ENCODE data around the gene TMEM131.

TMEM131 gene

DNA sequence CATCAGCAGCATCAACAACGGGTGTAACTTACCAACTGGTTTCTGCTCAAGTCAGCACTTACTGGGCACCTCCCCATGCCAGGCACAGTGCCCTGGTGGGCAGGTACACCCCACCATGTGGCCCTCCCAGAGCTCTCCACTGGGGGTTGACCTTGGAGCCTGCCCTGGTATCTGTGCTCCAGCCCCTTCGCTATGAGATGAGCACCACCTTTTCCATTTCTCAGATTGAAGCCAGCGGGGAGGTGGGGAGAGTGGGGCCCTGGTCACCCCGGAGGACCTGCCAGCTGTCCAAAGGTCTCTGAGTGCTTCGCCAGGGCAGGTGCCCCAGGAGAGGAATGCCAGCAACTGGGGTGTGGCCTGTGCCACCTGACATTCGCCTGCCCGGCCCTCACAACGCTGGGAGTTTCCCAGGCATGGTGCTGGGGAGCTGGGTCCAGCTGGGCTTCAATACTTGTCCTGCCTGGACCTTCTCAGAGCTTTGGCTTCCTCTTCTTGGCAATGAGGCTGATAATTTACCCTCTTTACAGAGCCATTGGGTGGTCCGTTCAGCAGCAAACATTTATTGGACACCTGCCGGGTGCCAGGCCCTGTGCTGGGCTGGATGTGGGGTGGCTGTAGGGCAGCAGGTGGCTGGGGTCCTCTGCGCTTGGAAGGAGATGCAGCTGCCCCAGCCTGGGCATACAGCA, 288.2 kb downstream of the TMEM131 start:
- DNase-seq (ENCODE audit: low read depth), result no peak

DNA sequence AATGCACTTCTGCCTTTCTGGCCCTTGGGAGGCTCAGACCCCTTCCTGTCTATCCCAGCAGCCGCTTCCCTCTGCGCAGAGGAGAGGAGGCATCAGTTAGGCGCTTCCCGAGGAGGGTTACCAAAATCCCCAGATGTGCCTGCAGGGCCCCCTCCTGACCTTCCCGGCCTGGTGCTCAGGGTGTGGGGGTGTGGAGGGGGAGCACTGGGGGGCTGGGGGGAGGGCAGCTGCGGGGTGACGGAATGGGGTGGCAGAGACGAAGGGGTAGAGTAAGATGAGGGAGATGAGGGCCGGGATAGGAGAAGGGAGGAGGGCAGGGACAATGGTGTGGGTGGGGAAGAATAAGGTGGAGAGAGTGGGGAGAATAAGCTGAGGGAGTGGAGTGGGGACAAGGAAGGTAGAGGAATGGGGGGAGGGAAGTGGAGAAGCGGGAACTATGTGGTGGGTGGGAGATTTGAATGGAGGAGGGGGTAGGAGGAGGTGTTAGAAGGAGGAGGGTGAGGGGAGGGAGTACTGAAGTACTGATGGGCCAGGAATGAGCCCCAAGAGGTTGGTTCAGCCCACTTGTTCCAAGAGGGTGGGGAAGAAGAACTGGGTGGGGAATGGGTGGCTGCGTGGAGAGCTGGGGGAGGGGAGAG, 288.9 kb downstream of the TMEM131 start:
- DNase-seq (ENCODE audit: low read depth), result no peak

All from activated gamma-delta T cell treated with anti-CD3 and anti-CD28 coated beads, Interleukin-2, amount 50 U/mL, for 16 hours (primary cell).